GM21717 (cell line): ENCODE results near the gene PDIA2.

Experiments used
- ATAC-seq: cut with Tn5 transposase; IDR thresholded peaks from one replicate; pipeline ENCODE4 v1.9.1; 2021; ENCODE audit warnings: mild to moderate bottlenecking, moderate library complexity; ENCODE audit not compliant: unreplicated experiment

PDIA2 gene

GRCh38 chr16:280005-280460 is 2.9 kb upstream of the PDIA2 start:
- ATAC-seq, result no peak

GRCh38 chr16:280552-280951 is 2.4 kb upstream of the PDIA2 start, which contains the start of gene ARHGDIG:
Gene ARHGDIG (plus strand): TSS chr16:280591. CDS start chr16:280681, 90 bp downstream.
- ATAC-seq, result no peak

- no peak for ATAC-seq
Measured at GRCh38 chr16:280991-281659, 1.8 kb upstream of the PDIA2 start.

GRCh38 chr16:281660-282255 is 1.2 kb upstream of the PDIA2 start:
- no peak for ATAC-seq

GRCh38 chr16:282491-282890 is 473 bp upstream of the PDIA2 start:
- no peak for ATAC-seq

- no peak for ATAC-seq
Measured at GRCh38 chr16:284204-285120, 1.5 kb downstream of the PDIA2 start.

- ATAC-seq, result no peak
Measured at GRCh38 chr16:285146-286055, 2.4 kb downstream of the PDIA2 start.

- no peak for ATAC-seq
Measured at GRCh38 chr16:286491-287297, 3.7 kb downstream of the PDIA2 start.

- ATAC-seq, result no peak
Measured at GRCh38 chr16:287298-287811, 4.4 kb downstream of the PDIA2 start.

- ATAC-seq, result no peak
Measured at GRCh38 chr16:287981-288920, 5.3 kb downstream of the PDIA2 start.

GRCh38 chr16:289395-289997 is 6.5 kb downstream of the PDIA2 start:
- ATAC-seq, result no peak

- no peak for ATAC-seq
Measured at GRCh38 chr16:290015-290680, 7.2 kb downstream of the PDIA2 start.

- no peak for ATAC-seq
Measured at GRCh38 chr16:290681-291405, 7.9 kb downstream of the PDIA2 start.

GRCh38 chr16:291539-291938 is 8.6 kb downstream of the PDIA2 start:
- ATAC-seq, result no peak

- ATAC-seq, result no peak
Measured at GRCh38 chr16:293043-293775, 10.2 kb downstream of the PDIA2 start.

GRCh38 chr16:296276-296675 is 13.3 kb downstream of the PDIA2 start:
- no peak for ATAC-seq
